Esophagus mucosa (tissue), 1 donor: ENCODE measurements around the gene SPTBN5. TPM values are rescaled to one million over a fixed set of nuclear protein-coding genes. Genes with fewer than 3 reads are reported as not detected.

Experiments
- ATAC-seq: fragments of 200-7000 bp; cut with Tn5 transposase; one replicate; pipeline ENCODE4 v1.9.1; 2020
- total RNA-seq: library from RNA; stranded (reverse); gene quantifications from one replicate; pipeline ENCODE4 v1.2.4, GENCODE V29; 2023
- donor health status: DM: yes; HTN: yes; CAD: no.

Gene SPTBN5
- total RNA-seq, 1 donor from 2014 or later: 2.1 TPM

GRCh38 chr15:41882689-41883483, 11.0 kb downstream of the SPTBN5 start:
- no peak for ATAC-seq

- ATAC-seq: peak; percentile 31
These were observed 11.7 kb downstream of the SPTBN5 start for GRCh38 chr15:41881920-41882688.

GRCh38 chr15:41881550-41881919, 12.3 kb downstream of the SPTBN5 start:
- ATAC-seq: peak; percentile 3

GRCh38 chr15:41881086-41881485, 12.8 kb downstream of the SPTBN5 start:
- no peak for ATAC-seq

- peak; percentile 52 for ATAC-seq
These were observed 13.5 kb downstream of the SPTBN5 start for GRCh38 chr15:41880156-41880877.

GRCh38 chr15:41879321-41879845, 14.5 kb downstream of the SPTBN5 start:
- peak; percentile 42 for ATAC-seq

GRCh38 chr15:41878355-41878699, 15.5 kb downstream of the SPTBN5 start:
- ATAC-seq: no peak

DNA sequence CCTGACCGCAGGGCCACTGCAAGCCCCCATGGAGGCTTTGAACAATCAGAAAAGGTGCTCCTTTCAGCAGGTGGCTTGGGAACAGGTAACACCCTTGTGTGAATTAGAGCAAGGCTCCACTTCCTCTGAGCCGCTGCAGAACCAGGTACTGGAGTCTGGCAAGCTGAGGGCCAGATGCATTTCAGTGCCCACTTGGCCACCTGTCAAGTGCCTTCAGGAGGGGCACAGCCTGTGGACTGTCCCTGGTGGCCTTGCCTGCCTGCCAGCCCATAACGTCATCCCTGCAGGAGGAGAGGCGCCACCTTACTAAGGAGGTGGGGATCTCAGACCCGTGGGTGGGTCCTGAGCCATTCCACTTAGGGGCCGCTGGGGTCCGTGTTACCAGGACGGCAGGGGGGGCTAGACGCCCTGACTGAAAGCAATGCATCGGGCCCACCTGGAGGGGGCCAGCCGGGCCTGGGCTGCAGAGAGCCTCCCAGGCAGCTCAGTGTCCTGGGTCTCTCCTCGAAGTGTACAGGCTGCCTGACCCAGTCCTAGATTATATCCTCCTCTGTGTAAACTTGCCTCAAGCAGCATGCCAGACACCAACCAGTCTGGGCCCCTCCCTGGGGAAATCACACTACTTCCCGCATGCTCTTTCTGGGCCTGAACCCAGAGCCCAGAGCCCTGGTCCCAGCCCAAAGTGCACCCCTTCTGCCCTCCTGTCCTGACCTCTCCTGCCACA, 16.1 kb downstream of the SPTBN5 start:
- ATAC-seq: peak; percentile 17

DNA sequence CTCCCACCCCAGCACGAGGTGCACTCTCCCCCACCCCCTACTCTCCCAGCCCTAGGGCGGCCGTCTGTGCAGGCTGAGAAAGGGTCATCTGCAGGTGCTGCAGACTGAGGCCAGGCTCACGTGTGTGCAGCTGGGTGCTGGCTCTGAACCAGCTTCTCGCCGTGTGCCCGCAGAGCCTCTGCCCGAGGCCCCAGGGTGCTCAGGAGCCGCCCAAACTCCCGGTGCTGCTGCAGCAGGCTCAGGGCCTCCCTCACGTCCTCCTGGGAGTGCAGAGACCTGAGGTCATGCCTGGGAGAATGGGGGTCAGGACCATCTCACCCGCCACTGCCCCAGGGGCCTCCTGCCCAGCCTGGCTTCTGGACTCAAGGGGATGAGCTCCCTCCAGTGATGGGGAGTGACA, 17.2 kb downstream of the SPTBN5 start:
- ATAC-seq: no peak

GRCh38 chr15:41876007-41876406, 17.8 kb downstream of the SPTBN5 start:
- ATAC-seq: no peak

GRCh38 chr15:41874736-41875135, 19.1 kb downstream of the SPTBN5 start:
- ATAC-seq: no peak

DNA sequence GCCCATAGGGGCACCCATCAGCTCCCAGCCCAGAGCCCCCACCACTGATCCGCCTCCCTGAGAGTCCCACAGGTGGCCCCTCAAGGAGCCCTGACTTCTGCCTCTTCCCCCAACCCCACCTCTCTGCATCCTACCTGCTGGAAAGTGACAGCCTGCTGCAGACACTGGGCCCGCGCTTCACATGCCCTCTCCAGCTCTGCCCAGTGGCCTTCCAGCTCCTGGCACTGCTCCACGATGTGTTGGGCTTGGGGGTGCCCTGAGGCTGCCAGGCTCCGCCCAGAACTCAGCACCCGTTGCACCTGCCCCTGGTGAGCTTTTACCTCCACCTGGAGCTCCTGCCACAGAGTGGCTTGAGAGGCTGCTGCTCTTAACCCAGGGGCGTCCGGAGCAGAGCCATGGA, 20.1 kb downstream of the SPTBN5 start:
- ATAC-seq: no peak

- no peak for ATAC-seq
These were observed 21.6 kb downstream of the SPTBN5 start for GRCh38 chr15:41872166-41872747.

- no peak for ATAC-seq
These were observed 22.5 kb downstream of the SPTBN5 start for GRCh38 chr15:41871175-41871905.

- peak; percentile 79 for ATAC-seq
These were observed 23.2 kb downstream of the SPTBN5 start for GRCh38 chr15:41870689-41871081.

DNA sequence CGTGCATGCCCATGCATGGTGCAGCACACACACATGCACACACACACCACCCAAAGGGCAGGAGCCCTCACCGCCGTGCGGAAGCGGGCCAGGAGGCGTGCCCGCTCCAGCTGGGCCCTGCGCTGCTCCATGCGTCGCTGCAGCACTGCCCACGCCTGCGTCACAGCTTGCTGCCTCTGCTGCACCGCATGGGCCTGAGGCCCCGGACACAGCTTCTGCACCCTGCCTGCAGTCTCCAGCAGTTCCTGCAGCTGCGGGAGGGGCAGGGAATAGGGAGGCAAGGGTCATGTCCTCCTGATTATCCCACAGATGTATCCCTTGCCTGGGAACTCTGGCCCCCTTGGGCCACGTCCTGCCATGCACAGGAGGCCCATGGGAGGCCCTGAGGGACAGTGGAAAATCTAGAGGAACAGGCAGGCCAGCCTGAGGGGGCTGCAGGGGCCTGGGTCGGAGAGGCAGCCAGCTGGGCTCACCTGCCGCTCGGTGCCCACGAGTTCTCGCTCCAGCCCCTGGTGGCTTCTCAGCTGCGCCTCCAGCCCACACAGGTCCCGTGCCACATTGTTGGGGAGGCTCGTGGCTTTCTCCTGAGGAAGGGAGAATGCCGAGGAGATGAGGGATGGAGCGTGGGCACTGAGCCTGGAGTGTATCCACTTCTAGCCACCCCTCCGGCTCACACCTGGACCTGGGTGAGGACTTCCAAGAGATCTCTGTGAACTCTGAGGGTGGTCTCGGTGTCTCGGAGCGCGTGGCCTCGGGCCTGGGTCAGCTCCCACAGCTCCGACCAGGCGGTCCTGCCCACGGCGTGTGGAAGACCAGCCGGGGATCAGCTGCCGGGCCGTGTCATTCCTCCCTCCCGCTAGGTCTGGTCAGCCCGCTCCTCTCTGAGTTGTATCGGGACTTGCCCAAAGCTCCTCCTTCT, 23.8 kb downstream of the SPTBN5 start:
- ATAC-seq: peak; percentile 64

DNA sequence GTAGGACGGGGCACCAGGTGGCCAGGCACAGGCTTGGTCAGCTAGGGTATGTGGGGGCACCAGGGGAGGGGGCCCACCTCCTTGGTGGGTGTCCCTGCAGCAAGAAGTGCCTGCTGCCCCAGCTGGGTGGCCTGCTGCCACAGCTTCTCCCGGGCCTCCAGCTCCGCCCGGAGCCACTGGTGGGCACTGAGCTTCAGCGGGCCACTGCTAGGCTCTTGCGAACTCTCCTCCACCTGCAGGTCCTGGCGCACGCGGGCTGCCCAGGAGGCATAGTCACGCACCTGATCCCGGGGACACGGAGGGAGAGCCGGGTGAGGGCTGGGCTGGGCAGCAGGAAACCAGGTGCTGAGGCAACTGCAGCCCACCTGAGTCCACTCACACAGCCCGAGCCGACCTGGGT, 25.5 kb downstream of the SPTBN5 start:
- no peak for ATAC-seq

DNA sequence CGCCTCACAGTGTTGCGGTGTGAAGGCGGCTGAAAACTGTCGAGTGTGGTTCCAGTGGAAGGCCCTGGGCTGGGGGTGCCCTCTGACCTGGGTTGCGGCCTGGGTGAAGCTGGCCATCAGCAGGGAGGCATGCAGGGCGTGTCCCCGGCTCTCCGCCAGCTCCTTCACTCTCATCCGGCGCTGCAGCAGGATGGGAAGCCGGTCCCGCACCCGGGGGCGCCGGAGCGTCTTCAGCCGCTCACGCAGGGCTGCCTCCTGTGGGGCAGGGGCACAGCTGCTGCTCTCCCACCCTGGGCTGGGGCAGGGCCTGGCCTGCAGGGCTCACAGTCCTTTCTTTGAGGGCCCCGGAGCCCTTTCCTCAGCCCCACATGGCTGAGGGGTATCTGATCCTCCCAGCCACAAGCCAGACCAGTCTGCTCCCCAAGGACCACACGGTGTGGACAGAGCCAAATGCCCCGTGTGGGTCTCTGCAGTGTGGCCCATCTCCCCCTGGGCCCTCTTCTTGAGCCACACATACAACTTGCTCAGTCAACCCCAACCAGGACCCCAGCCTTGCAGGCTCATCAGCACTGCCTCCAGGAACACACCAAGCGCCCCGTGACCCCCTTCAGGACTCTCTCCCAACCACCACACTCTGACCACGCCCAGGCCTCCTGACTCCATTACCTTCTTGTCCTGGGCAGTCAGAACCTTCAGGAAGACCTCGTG, 26.8 kb downstream of the SPTBN5 start:
- no peak for ATAC-seq

GRCh38 chr15:41866263-41866703, 27.6 kb downstream of the SPTBN5 start:
- no peak for ATAC-seq
